Ovary (tissue), 9 donors: ENCODE data around the gene ZDHHC21. TPM values are rescaled to one million over a fixed set of nuclear protein-coding genes. Genes with fewer than 3 reads are reported as not detected.

ENCODE experiments used
- DNase-seq, 5 donors: peaks; one replicate each; pipeline ENCODE4 v3.0.0-alpha.2; 2019 to 2020
- H3K27ac ChIP-seq, 2 donors: fragments of 200-600 bp; one replicate each; pipeline versions ENCODE4 v1.5.1 to v1.8.0; 2019 to 2022
- H3K27me3 ChIP-seq: fragments of 200-600 bp; one replicate; pipeline ENCODE4 v1.8.0; 2022
- H3K36me3 ChIP-seq: fragments of 200-600 bp; sonication (generic); one replicate; pipeline ENCODE4 v1.5.1; 2019
- H3K4me1 ChIP-seq: one replicate; pipeline ENCODE4 v1.8.1; 2013; ENCODE audit warnings: mild to moderate bottlenecking, moderate library complexity; ENCODE audit not compliant: insufficient read depth
- H3K4me3 ChIP-seq: fragments of 200-600 bp; sonication (generic); one replicate; pipeline ENCODE4 v1.5.1; 2017
- H3K9me3 ChIP-seq, 2 donors: fragments of 200-600 bp in 1 of 2; sonication (generic) in 1 of 2; one replicate each; pipeline versions ENCODE4 v1.5.1 to v1.8.1; 2013 to 2019; ENCODE audit warnings: mild to moderate bottlenecking in 1 of 2, moderate library complexity in 1 of 2
- CTCF ChIP-seq, 3 donors: fragments of 450-650 bp in 2 of 3; fragments of 200-600 bp in 1 of 3; IDR thresholded peaks; one replicate each; pipeline versions ENCODE4 v1.5.1 to v1.8.0; 2016 to 2022; ENCODE audit warnings: antibody characterized with exemption in 3 of 3, mild to moderate bottlenecking in 1 of 3
- EP300 ChIP-seq: sonication (generic); formaldehyde crosslinking; IDR thresholded peaks from one replicate; pipeline ENCODE4 v1.6.1; 2017; ENCODE audit warnings: antibody characterized with exemption
- POLR2A ChIP-seq: fragments of 450-650 bp; IDR thresholded peaks from one replicate; pipeline ENCODE4 v1.6.1; 2017; ENCODE audit warnings: antibody characterized with exemption, mild to moderate bottlenecking, moderate library complexity
- WGBS, 3 donors: extraction: QIAGEN DNeasy Blood & Tissue Kit in 1 of 3; methylation state at CpG; one replicate each; pipeline versions ENCODE4 v1.1.5 to v1.1.7; 2013 to 2017; 5-methylcytosine and 5-hydroxymethylcytosine counted together
- intact Hi-C, 4 donors: fragments of 100-400 bp; cut with DNase I; formaldehyde crosslinking; loops; one replicate each; pipeline versions ENCODE4 v1.11.0 to v1.15.1; 2022 to 2023
- polyA plus RNA-seq, 2 donors: library from polyadenylated mRNA; stranded (reverse); fragments of 200-250 nt in 1 of 2; fragments of 350-450 nt in 1 of 2; fragmentation: Illumina TruSeq in 1 of 2; extraction: RNeasy Lipid Tissue Mini Kit (QIAGEN cat#74804) in 1 of 2; gene quantifications; one replicate each; pipeline ENCODE4 v1.2.3, GENCODE V29; 2013 to 2014
- total RNA-seq, 7 donors: library from RNA; depleted of rRNA in 2 of 7; stranded (reverse); fragments of >200 nt in 2 of 7; fragmentation: NEBNext Ultra II Directional in 3 of 7; extraction: Animal tissue kit (Norgen Biotek cat#: 25700) in 3 of 7; gene quantifications; one replicate each; pipeline versions ENCODE4 v1.1.0 to v1.2.4, GENCODE V29; 2016 to 2023
- donor health status: DM: no; HTN: no; CAD: no; lungs with moderate emphysema.
- donor health status: DM: no; HTN: no; CAD: no.
- donor health status: Bipolar disorder and iron deficiency.
- donor health status: DM: yes; HTN: yes; CAD: no.
- donor health status: DM: no; HTN: no; CAD: no.
- donor health status: DM: yes; HTN: yes; CAD: no.

ZDHHC21 gene
- total and polyA plus RNA-seq, 9 donors = 2.3 to 14.9 (median 8.6) TPM

GRCh38 chr9:14730461-14730898, 37.2 kb upstream of the ZDHHC21 start:
- 91 to 93% (median 92%) methylated on average over 2 of the region's 2 CpGs for WGBS, 3 donors
- DNase-seq = no peak
- Histone ChIP-seq H3K36me3 (no peaks in the 10 kb centered on the region), H3K9me3 (no peaks in the 10 kb centered on the region), H3K4me3 (no peak overlapping the region), H3K4me1 (no peaks in the 10 kb centered on the region), H3K27me3 (no peaks in the 10 kb centered on the region), H3K27ac (no peak overlapping the region)
- intact Hi-C loops = no loop called here
- no peak for TF ChIP-seq POLR2A
- TF ChIP-seq EP300 = no peak
- TF ChIP-seq CTCF (IDR thresholded peaks at IDR 0.05) = no peak

DNA sequence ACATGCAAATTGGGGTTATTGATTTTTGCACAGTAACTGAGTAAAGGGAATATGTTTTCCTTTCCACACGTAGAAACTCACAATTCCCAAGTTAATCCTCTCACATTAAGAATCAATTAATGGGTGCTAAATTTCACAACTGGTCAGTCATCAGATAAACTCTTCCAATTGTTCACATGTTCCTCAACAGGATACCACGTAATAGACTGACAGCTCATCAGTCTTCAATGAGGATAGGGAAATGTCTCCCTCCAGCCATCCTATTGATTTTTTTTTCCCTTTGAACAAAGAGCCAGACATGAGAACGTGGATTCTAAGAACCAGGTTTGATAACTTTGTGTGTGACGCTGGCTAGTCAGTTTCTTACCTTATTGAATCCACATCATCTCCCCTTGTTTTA, 30.1 kb upstream of the ZDHHC21 start:
- no peaks in the 10 kb centered on the region for H3K9me3 ChIP-seq
- no peaks in the 10 kb centered on the region for H3K27me3 ChIP-seq
- WGBS, 3 donors = 48 to 57% (median 54%) methylated on average over 4 of the region's 4 CpGs
- intact Hi-C loops = no loop called here
- no peak overlapping the region for H3K4me3 ChIP-seq
- H3K27ac ChIP-seq = no peak overlapping the region
- no peaks in the 10 kb centered on the region for H3K36me3 ChIP-seq
- no peak for DNase-seq
- TF ChIP-seq POLR2A (no peak), EP300 (no peak), CTCF (IDR thresholded peaks at IDR 0.05) (no peak)
- H3K4me1 ChIP-seq = no peaks in the 10 kb centered on the region

DNA sequence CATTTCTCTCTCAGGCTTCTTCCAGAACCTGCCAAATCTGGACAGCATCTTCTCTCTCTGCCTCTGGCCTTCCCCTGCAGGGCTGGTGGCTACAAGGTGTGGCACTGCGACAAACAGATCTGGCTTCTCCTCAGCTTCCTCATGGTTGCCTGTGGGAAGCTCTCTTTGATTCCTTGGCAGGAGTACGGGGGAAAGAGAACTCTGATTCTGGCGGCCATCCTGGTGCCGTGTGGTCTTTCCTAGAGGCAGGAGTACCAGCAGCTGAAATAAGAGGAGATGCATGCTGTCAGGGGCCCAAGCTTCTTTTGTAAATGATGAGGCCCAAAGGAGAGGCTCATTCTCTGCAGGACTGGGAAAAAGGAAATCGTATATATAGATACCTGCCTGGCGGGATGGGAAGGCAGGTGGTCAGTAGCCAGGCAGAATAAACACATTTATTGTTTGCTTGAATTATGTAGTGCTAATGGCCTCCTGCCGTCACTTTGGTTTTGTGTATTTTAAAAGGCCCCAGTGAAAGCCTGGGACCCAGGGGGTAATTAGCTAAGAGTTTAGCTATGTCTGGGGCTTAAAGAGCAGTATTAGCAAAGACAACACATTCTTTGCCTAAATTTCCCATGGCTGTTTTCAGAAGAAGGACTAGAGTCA, 29.3 kb upstream of the ZDHHC21 start, which contains the start of gene CER1:
Gene CER1, minus strand, starts transcription at position 343 of the 645 bp plus-strand sequence. Its CDS starts 61 bp downstream, at position 282.
- no peaks in the 10 kb centered on the region for H3K36me3 ChIP-seq
- intact Hi-C loops = no loop called here
- no peak within 1 kb of the TSS for H3K27ac ChIP-seq
- 38 to 55% (median 42%) methylated on average over 7 of the region's 7 CpGs for WGBS, 3 donors
- TF ChIP-seq CTCF (IDR thresholded peaks at IDR 0.05) (no peak), EP300 (no peak), POLR2A (no peak)
- no peaks in the 10 kb centered on the region for H3K4me1 ChIP-seq
- H3K27me3 ChIP-seq = no peaks in the 10 kb centered on the region
- H3K9me3 ChIP-seq = no peaks in the 10 kb centered on the region
- no peak within 1 kb of the TSS for H3K4me3 ChIP-seq
- DNase-seq = no peak

GRCh38 chr9:14719231-14719923, 26.1 kb upstream of the ZDHHC21 start:
- Histone ChIP-seq H3K36me3 (no peaks in the 10 kb centered on the region), H3K27me3 (no peaks in the 10 kb centered on the region), H3K9me3 (no peaks in the 10 kb centered on the region), H3K27ac (no peak overlapping the region), H3K4me1 (no peaks in the 10 kb centered on the region), H3K4me3 (no peak overlapping the region)
- WGBS, 3 donors = 68 to 75% (median 70%) methylated on average over 8 of the region's 8 CpGs
- no peak for DNase-seq
- intact Hi-C loops = no loop called here
- no peak for TF ChIP-seq POLR2A

DNA sequence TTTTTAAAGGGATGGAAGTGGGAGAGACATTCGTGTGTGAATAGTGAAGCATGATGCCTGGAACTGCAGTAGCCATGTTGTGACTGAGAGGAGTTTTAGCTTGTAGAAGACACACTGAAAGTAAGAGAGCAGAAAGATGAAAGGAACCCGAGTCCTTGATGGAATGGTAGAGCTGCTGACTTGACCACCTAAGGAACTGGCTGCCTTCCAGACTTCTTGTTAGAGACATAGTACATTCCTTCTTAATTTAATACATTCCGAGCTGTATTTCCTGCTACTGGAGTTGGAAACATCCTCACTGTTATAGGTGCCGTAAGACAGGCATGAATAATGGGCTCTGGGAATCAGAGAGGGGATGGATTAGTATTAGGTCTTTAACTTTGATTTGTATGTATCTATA, 21.9 kb upstream of the ZDHHC21 start:
- Histone ChIP-seq H3K4me1 (no peaks in the 10 kb centered on the region), H3K4me3 (no peak overlapping the region), H3K27ac (no peak overlapping the region), H3K27me3 (no peaks in the 10 kb centered on the region), H3K36me3 (no peaks in the 10 kb centered on the region), H3K9me3 (no peaks in the 10 kb centered on the region)
- intact Hi-C loops = no loop called here
- no peak for DNase-seq
- 59 to 64% (median 61%) methylated on average over 4 of the region's 4 CpGs for WGBS, 3 donors
- no peak for TF ChIP-seq EP300
- no peak for TF ChIP-seq CTCF (IDR thresholded peaks at IDR 0.05)
- no peak for TF ChIP-seq POLR2A
